HFFc6 (cell line): ENCODE results near the gene S1PR2. TPM values are rescaled to one million over a fixed set of nuclear protein-coding genes. Genes with fewer than 3 reads are reported as not detected.

ENCODE experiments used
- DNase-seq: peaks from one replicate; pipeline ENCODE4 v3.0.0-alpha.2; 2018
- H3K27ac Mint-ChIP-seq: 2 replicates; pipeline ENCODE4 v1.8.0; 2020; ENCODE audit warnings: mild to moderate bottlenecking, mixed read lengths
- H3K27me3 Mint-ChIP-seq: 2 replicates; pipeline ENCODE4 v1.8.0; 2021; ENCODE audit warnings: mild to moderate bottlenecking, moderate library complexity, mixed read lengths; ENCODE audit not compliant: insufficient read depth
- H3K36me3 Mint-ChIP-seq: 2 replicates; pipeline ENCODE4 v1.8.0; 2021; ENCODE audit warnings: low read depth, mixed read lengths
- H3K4me1 Mint-ChIP-seq: 2 replicates; pipeline ENCODE4 v1.8.0; 2020; ENCODE audit warnings: low read depth, mixed read lengths
- H3K4me3 Mint-ChIP-seq: 2 replicates; pipeline ENCODE4 v1.8.0; 2020; ENCODE audit warnings: mild to moderate bottlenecking, moderate library complexity, mixed read lengths
- H3K9me3 Mint-ChIP-seq: 2 replicates; pipeline ENCODE4 v1.8.0; 2020; ENCODE audit warnings: mild to moderate bottlenecking, mixed read lengths
- CTCF ChIP-seq: fragments of 200-600 bp; sonication (generic); IDR thresholded peaks from 2 replicates; pipeline ENCODE4 v1.5.0; 2021; ENCODE audit warnings: antibody characterized with exemption, mild to moderate bottlenecking
- total RNA-seq, 6 experiments: library from RNA; stranded (reverse); fragmentation: NEBNext Ultra II Directional; extraction: Animal tissue kit (Norgen Biotek cat#: 25700); gene quantifications; 2 replicates in 1 of 6; 3 replicates in 5 of 6; pipeline ENCODE4 v1.2.3, GENCODE V29; 2021

S1PR2 gene
- total RNA-seq, 6 experiments from 2014 or later, result 16.8 to 22.0 (median 20.5) TPM

- no peak for TF ChIP-seq CTCF
- DNase-seq, result no peak
- Mint-ChIP-seq H3K4me3 (peak overlapping the region; percentile 76), H3K9me3 (no peaks in the 10 kb centered on the region), H3K27ac (no peak overlapping the region), H3K4me1 (peaks cover 10% of the 10 kb centered on the region), H3K36me3 (no peaks in the 10 kb centered on the region), H3K27me3 (peaks cover 5% of the 10 kb centered on the region; the same call in 1 of the 2 replicates)
Measured at GRCh38 chr19:10271543-10272086, 40.5 kb upstream of the S1PR2 start.

GRCh38 chr19:10270616-10271394 is 39.7 kb upstream of the S1PR2 start, which contains the start of gene ICAM1:
ICAM1 (plus strand) TSS chr19:10271120; CDS start chr19:10271160, 40 bp downstream.
- H3K36me3 Mint-ChIP-seq, result no peaks in the 10 kb centered on the region
- H3K27me3 Mint-ChIP-seq, result peaks cover 5% of the 10 kb centered on the region; the same call in 1 of the 2 replicates
- 0 out of 2 replicates have a peak within 1 kb of the TSS, but pooled peaks have one; percentile 5 for H3K27ac Mint-ChIP-seq
- no peaks in the 10 kb centered on the region for H3K9me3 Mint-ChIP-seq
- no peak for DNase-seq
- TF ChIP-seq CTCF, result peak; percentile 30; the same call in 1 of the 2 replicates
- H3K4me1 Mint-ChIP-seq, result peaks cover 10% of the 10 kb centered on the region
- H3K4me3 Mint-ChIP-seq, result peak within 1 kb of the TSS; percentile 76

- Mint-ChIP-seq H3K27me3 (peaks cover 5% of the 10 kb centered on the region; the same call in 1 of the 2 replicates), H3K27ac (0 out of 2 replicates have a peak overlapping the region, but pooled peaks have one; percentile 5), H3K36me3 (no peaks in the 10 kb centered on the region), H3K9me3 (no peaks in the 10 kb centered on the region), H3K4me1 (peaks cover 10% of the 10 kb centered on the region), H3K4me3 (peak overlapping the region; percentile 76)
- no peak for TF ChIP-seq CTCF
- no peak for DNase-seq
Measured at GRCh38 chr19:10270180-10270615, 39.1 kb upstream of the S1PR2 start.

GRCh38 chr19:10269333-10270179 is 38.4 kb upstream of the S1PR2 start:
- H3K9me3 Mint-ChIP-seq, result no peaks in the 10 kb centered on the region
- H3K4me1 Mint-ChIP-seq, result peaks cover 10% of the 10 kb centered on the region
- peak overlapping the region; percentile 76 for H3K4me3 Mint-ChIP-seq
- no peaks in the 10 kb centered on the region for H3K36me3 Mint-ChIP-seq
- peak; percentile 61 for DNase-seq
- peaks cover 3% of the 10 kb centered on the region; the same call in 1 of the 2 replicates for H3K27me3 Mint-ChIP-seq
- peak; percentile 95 for TF ChIP-seq CTCF
- peak overlapping the region; percentile 64 for H3K27ac Mint-ChIP-seq

- no peaks in the 10 kb centered on the region for H3K9me3 Mint-ChIP-seq
- no peaks in the 10 kb centered on the region for H3K36me3 Mint-ChIP-seq
- peaks cover 2% of the 10 kb centered on the region; the same call in 1 of the 2 replicates for H3K27me3 Mint-ChIP-seq
- no peak overlapping the region for H3K27ac Mint-ChIP-seq
- DNase-seq, result no peak
- H3K4me3 Mint-ChIP-seq, result no peak overlapping the region
- 0 out of 2 replicates have a peak, but pooled peaks cover 4% of the 10 kb centered on the region for H3K4me1 Mint-ChIP-seq
- TF ChIP-seq CTCF, result no peak
Measured at GRCh38 chr19:10268071-10268470, 36.9 kb upstream of the S1PR2 start.
